SU-DHL-6 (cell line): ENCODE data around the gene AP1S3.

Experiments
- H2AFZ ChIP-seq: fragments of 200-600 bp; sonication (generic); 2 replicates; pipeline ENCODE4 v1.6.1; 2014; ENCODE audit warnings: low read depth, mild to moderate bottlenecking, moderate library complexity, mixed read lengths, antibody characterized with exemption, low read length; ENCODE audit not compliant: severe bottlenecking
- H3F3A ChIP-seq: fragments of 200-600 bp; shearing (Covaris generic); 2 replicates; pipeline ENCODE4 v1.6.0; 2016; ENCODE audit warnings: antibody characterized with exemption, mild to moderate bottlenecking; ENCODE audit not compliant: insufficient read depth
- H3K27ac ChIP-seq: fragments of 200-600 bp; sonication (generic); 2 replicates; pipeline ENCODE4 v1.5.1; 2016; ENCODE audit warnings: low read depth, mild to moderate bottlenecking, low read length, moderate library complexity, mixed read lengths
- H3K27me3 ChIP-seq: fragments of 200-600 bp; sonication (generic), shearing (Covaris generic); 2 replicates; pipeline ENCODE4 v1.6.0; 2014; ENCODE audit warnings: mild to moderate bottlenecking, low read length
- H3K36me3 ChIP-seq: fragments of 200-600 bp; sonication (generic); 2 replicates; pipeline ENCODE4 v1.6.1; 2014; ENCODE audit warnings: mild to moderate bottlenecking, low read length, mixed read lengths
- H3K4me2 ChIP-seq: fragments of 300-600, 200-600 bp; shearing (Covaris generic), sonication (generic); 2 replicates; pipeline ENCODE4 v1.6.0; 2014; ENCODE audit warnings: low read length, low read depth, mild to moderate bottlenecking; ENCODE audit not compliant: poor library complexity, severe bottlenecking
- H3K4me3 ChIP-seq: fragments of 200-600 bp; sonication (generic); 2 replicates; pipeline ENCODE4 v1.5.1; 2014; ENCODE audit warnings: antibody characterized with exemption, low read length, mild to moderate bottlenecking, mixed read lengths; ENCODE audit not compliant: insufficient read depth, poor library complexity, severe bottlenecking
- H3K79me2 ChIP-seq: fragments of 200-600 bp; sonication (generic); 2 replicates; pipeline ENCODE4 v1.6.1; 2014; ENCODE audit warnings: mild to moderate bottlenecking, low read length, moderate library complexity; ENCODE audit not compliant: insufficient read depth
- H3K9ac ChIP-seq: fragments of 200-600 bp; sonication (generic); 2 replicates; pipeline ENCODE4 v1.7.0; 2014; ENCODE audit warnings: mild to moderate bottlenecking, low read length
- H3K9me2 ChIP-seq: fragments of 200-600 bp; sonication (generic); replicated peaks from 2 replicates; pipeline ENCODE4 v1.6.1; 2014; ENCODE audit warnings: low read length; ENCODE audit not compliant: insufficient read depth
- H3K9me3 ChIP-seq: fragments of 200-600 bp; sonication (generic); 2 replicates; pipeline ENCODE4 v1.6.1; 2014; ENCODE audit warnings: low read length, mixed read lengths; ENCODE audit not compliant: insufficient read depth
- H4K20me1 ChIP-seq: fragments of 200-600 bp; sonication (generic); 2 replicates; pipeline ENCODE4 v1.6.1; 2014; ENCODE audit warnings: low read depth, mild to moderate bottlenecking, antibody characterized with exemption, low read length, moderate library complexity, mixed read lengths
- EZH2phosphoT487 ChIP-seq: fragments of 200-600 bp; sonication (generic), shearing (Covaris generic); conservative IDR thresholded peaks from 2 replicates; pipeline ENCODE4 v1.6.1; 2018; ENCODE audit warnings: mild to moderate bottlenecking, antibody characterized with exemption, low read length, moderate library complexity, mixed read lengths
- TF ChIP-seq, protein P1 (sequence below): fragments of 200-600 bp; sonication (generic); IDR thresholded peaks from one replicate; pipeline ENCODE4 v1.5.1; 2017; ENCODE audit warnings: antibody characterized with exemption, mild to moderate bottlenecking, low read length, moderate library complexity; ENCODE audit not compliant: insufficient read depth, poor library complexity, severe bottlenecking

Gene AP1S3

GRCh38 chr2:223834431-223834830 is 3.0 kb downstream of the AP1S3 start:
- Histone ChIP-seq H2AFZ (no peak overlapping the region), H4K20me1 (no peaks in the 10 kb centered on the region), H3F3A (peaks cover 8% of the 10 kb centered on the region; the same call in 1 of the 2 replicates), H3K9me2 (no peaks in the 10 kb centered on the region), H3K4me2 (no peak overlapping the region), H3K27me3 (no peaks in the 10 kb centered on the region), H3K79me2 (no peaks in the 10 kb centered on the region), H3K36me3 (no peaks in the 10 kb centered on the region), H3K9ac (no peak overlapping the region), H3K9me3 (no peaks in the 10 kb centered on the region), H3K4me3 (no peak overlapping the region), H3K27ac (no peak overlapping the region)
- TF ChIP-seq EZH2phosphoT487, result no peak
- TF ChIP-seq, protein P1, sequence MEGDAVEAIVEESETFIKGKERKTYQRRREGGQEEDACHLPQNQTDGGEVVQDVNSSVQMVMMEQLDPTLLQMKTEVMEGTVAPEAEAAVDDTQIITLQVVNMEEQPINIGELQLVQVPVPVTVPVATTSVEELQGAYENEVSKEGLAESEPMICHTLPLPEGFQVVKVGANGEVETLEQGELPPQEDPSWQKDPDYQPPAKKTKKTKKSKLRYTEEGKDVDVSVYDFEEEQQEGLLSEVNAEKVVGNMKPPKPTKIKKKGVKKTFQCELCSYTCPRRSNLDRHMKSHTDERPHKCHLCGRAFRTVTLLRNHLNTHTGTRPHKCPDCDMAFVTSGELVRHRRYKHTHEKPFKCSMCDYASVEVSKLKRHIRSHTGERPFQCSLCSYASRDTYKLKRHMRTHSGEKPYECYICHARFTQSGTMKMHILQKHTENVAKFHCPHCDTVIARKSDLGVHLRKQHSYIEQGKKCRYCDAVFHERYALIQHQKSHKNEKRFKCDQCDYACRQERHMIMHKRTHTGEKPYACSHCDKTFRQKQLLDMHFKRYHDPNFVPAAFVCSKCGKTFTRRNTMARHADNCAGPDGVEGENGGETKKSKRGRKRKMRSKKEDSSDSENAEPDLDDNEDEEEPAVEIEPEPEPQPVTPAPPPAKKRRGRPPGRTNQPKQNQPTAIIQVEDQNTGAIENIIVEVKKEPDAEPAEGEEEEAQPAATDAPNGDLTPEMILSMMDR, result no peak

DNA sequence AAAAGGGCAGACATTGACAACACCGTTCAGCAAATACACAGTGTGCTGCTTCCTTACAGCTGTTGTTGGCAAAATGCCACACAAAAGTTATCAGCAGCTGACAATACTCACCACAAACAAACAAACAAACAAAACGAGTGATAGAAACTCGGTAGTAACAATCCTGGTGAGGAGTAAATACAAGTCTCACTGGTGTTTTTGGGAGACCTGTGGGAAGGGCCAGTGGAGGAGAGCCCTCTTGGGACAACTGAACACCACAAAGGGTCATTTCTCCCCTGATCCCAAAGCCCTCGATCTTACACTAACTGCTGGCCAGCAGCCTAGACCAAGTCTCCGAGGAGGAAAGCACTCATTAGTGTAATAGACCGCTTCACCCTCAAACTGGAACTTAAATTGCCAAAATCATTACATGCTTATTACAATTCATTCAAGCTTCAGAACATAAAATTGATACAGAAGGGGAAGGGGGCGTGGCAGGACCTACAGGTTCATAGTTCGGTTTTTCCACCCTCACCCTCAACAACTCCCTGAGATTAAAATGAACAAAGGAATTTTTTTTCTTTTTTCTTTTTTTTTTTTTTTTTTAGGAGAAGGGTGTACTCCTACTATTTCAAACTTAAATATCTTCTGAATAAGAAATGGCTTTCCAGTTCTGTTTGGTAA is 5.0 kb downstream of the AP1S3 start:
- Histone ChIP-seq H3K79me2 (no peaks in the 10 kb centered on the region), H3K27me3 (no peaks in the 10 kb centered on the region), H3K27ac (no peak overlapping the region)

DNA sequence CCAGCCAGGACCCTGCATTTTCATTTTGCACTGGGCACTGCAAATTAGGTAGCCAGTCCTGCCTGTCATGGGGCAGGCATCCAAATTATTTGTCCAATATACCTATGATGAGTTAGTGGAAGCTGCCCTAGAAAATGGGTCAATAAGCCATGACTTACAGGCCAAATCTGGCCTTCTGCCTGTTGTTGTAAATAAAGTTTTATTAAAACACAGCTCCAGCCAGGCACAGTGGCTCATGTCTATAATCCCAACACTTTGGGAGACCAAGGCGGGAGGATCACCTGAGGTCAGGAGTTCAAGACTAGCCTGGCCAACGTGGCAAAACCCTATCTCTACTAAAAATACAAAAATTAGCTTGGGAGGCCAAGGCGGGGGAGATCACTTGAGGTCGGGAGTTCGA is 8.3 kb downstream of the AP1S3 start:
- H3K79me2 ChIP-seq, result no peaks in the 10 kb centered on the region
- H3F3A ChIP-seq, result no peaks in the 10 kb centered on the region
- H4K20me1 ChIP-seq, result no peaks in the 10 kb centered on the region
- H3K4me2 ChIP-seq, result no peak overlapping the region
- no peaks in the 10 kb centered on the region for H3K36me3 ChIP-seq
- H3K4me3 ChIP-seq, result no peak overlapping the region
- no peaks in the 10 kb centered on the region for H3K27me3 ChIP-seq
- TF ChIP-seq EZH2phosphoT487, result no peak
- TF ChIP-seq, protein P1, result no peak
- H3K9me2 ChIP-seq, result no peaks in the 10 kb centered on the region
- H2AFZ ChIP-seq, result no peak overlapping the region
- H3K9ac ChIP-seq, result no peak overlapping the region
- no peak overlapping the region for H3K27ac ChIP-seq
- H3K9me3 ChIP-seq, result no peaks in the 10 kb centered on the region

More for the DNA sequence above, 5.0 kb downstream of the AP1S3 start:
- no peak overlapping the region for H3K4me3 ChIP-seq
- H3F3A ChIP-seq, result no peaks in the 10 kb centered on the region; the same call in 1 of the 2 replicates
- TF ChIP-seq EZH2phosphoT487, result no peak
- TF ChIP-seq, protein P1, result no peak
- no peaks in the 10 kb centered on the region for H4K20me1 ChIP-seq
- H2AFZ ChIP-seq, result no peak overlapping the region
- no peaks in the 10 kb centered on the region for H3K36me3 ChIP-seq
- no peaks in the 10 kb centered on the region for H3K9me3 ChIP-seq
- H3K4me2 ChIP-seq, result no peak overlapping the region
- no peaks in the 10 kb centered on the region for H3K9me2 ChIP-seq
- H3K9ac ChIP-seq, result no peak overlapping the region
